ENCODE results near the gene TERT. TPM values are rescaled to one million over a fixed set of nuclear protein-coding genes. Genes with fewer than 3 reads are reported as not detected.

TERT gene
- total and polyA plus RNA-seq, 8 donors, result 0.19 to 4.0 (median 0.38) TPM; not detected in 4

DNA sequence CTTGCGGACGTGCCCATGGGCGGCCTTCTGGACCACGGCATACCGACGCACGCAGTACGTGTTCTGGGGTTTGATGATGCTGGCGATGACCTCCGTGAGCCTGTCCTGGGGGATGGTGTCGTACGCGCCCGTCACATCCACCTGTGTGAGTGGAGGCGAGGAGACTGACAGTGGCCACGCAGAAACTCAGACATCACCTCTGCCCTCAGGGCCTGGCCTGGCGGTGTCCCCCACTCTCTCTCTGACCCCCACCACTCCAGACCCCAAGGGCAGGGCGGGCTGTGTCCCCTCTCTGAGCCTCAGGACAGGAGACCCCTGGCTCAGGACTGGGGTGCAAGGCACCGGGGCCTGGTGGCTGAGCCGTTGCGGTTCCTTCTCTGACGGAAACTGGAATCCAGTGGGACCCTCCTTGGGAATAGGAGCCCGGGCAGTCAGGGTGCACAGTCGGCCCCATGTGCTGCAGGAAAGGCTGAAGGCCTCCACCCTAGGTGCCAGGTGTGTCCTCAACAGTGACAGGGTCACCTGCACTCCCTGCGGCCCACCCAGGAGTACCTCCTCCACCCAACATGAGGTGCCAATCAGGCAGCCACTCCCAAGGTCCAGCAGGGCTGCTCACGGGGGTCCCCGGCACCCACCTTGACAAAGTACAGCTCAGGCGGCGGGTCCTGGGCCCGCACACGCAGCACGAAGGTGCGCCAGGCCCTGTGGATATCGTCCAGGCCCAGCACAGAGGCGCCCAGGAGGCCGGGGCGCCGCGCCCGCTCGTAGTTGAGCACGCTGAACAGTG lies 16.0 kb downstream of the TERT start:
- Histone ChIP-seq H3K36me3 (no peaks in the 10 kb centered on the region), H3K4me1 (no peaks in the 10 kb centered on the region), H3K9me3 (peaks cover 0 to 9% (median 3%) of the 10 kb centered on the region in 4 donors), H3K27ac (no peak overlapping the region), H3K27me3 (no peaks in the 10 kb centered on the region), H3K4me3 (no peak overlapping the region)
- intact Hi-C loops (cut with DNase I; ENCODE audit: low total_unique reads), result no loop called here
- TF ChIP-seq EP300 (IDR thresholded peaks at IDR 0.05) (no peak), POLR2A (IDR thresholded peaks at IDR 0.05) (no peak), POLR2AphosphoS5 (IDR thresholded peaks at IDR 0.05) (no peak), CTCF (IDR thresholded peaks at IDR 0.05) (no peak)
- no peak for DNase-seq
- 94 to 98% (median 97%) methylated on average over 34 to 42 of the region's 42 CpGs for WGBS, 5 donors

GRCh38 chr5:1278216-1278615 lies 16.7 kb downstream of the TERT start:
- intact Hi-C loops (cut with DNase I; ENCODE audit: low total_unique reads), result no loop called here
- 92 to 98% (median 96%) methylated on average over 7 to 13 of the region's 13 CpGs for WGBS, 5 donors

DNA sequence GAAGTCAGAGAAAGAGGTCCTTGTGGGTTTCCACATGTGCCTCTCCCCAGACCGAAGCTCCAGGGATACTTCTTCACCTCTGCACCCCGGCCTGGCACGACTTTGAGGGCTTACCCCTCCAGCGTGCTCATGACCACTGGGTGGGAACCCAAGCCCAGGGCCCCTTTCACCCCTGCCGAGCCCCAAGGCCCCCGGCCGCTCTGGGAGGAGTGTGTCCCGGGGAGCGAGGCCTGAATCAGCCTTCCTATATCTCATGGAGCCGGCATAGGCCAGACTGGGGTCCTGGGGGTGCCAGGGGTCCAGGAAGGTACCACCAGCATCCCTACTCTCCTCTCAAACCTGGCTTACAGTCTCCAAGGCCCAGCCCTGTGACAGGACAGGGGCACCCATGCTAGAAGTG lies 17.1 kb downstream of the TERT start:
- no peaks in the 10 kb centered on the region for H3K27me3 ChIP-seq
- peaks cover 0 to 9% (median 3%) of the 10 kb centered on the region in 4 donors for H3K9me3 ChIP-seq
- DNase-seq, result no peak
- 85 to 96% (median 94%) methylated on average over 4 to 10 of the region's 10 CpGs for WGBS, 5 donors
- no peaks in the 10 kb centered on the region for H3K36me3 ChIP-seq
- no peak overlapping the region for H3K4me3 ChIP-seq
- H3K4me1 ChIP-seq, result no peaks in the 10 kb centered on the region
- intact Hi-C loops (cut with DNase I; ENCODE audit: low total_unique reads), result no loop called here
- no peak overlapping the region for H3K27ac ChIP-seq
- no peak for TF ChIP-seq POLR2AphosphoS5 (IDR thresholded peaks at IDR 0.05)
- no peak for TF ChIP-seq EP300 (IDR thresholded peaks at IDR 0.05)
- no peak for TF ChIP-seq CTCF (IDR thresholded peaks at IDR 0.05)
- no peak for TF ChIP-seq POLR2A (IDR thresholded peaks at IDR 0.05)

More at GRCh38 chr5:1278216-1278615, 16.7 kb downstream of the TERT start:
- H3K27me3 ChIP-seq, result no peaks in the 10 kb centered on the region
- TF ChIP-seq EP300 (IDR thresholded peaks at IDR 0.05) (no peak), CTCF (IDR thresholded peaks at IDR 0.05) (no peak), POLR2A (IDR thresholded peaks at IDR 0.05) (no peak), POLR2AphosphoS5 (IDR thresholded peaks at IDR 0.05) (no peak)
- H3K4me1 ChIP-seq, result no peaks in the 10 kb centered on the region
- peaks cover 0 to 9% (median 3%) of the 10 kb centered on the region in 4 donors for H3K9me3 ChIP-seq
- no peak for DNase-seq
- H3K27ac ChIP-seq, result no peak overlapping the region
- no peaks in the 10 kb centered on the region for H3K36me3 ChIP-seq
- H3K4me3 ChIP-seq, result no peak overlapping the region

DNA sequence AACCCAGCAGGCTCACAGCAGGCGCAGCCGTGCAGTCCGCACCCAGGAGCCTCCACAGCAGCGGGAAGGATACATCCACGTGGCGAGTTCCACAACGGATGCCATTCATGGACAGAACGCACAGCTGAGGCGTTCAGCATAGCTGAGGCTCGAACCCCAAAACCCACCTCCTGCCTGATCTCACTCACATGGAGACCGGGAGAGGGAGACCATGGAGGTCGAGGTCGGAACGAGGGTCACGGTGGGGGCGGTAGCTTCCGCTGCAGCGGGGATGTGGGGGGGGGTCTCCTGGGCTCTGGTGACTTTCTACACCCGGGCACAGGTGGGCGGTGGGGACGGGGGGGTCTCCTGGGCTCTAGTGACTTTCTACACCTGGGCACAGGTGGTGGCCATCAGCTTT lies 17.5 kb downstream of the TERT start:
- intact Hi-C loops (cut with DNase I; ENCODE audit: low total_unique reads), result no loop called here
- H3K27me3 ChIP-seq, result no peaks in the 10 kb centered on the region
- no peaks in the 10 kb centered on the region for H3K4me1 ChIP-seq
- H3K9me3 ChIP-seq, result peaks cover 0 to 9% (median 3%) of the 10 kb centered on the region in 4 donors
- TF ChIP-seq POLR2AphosphoS5 (IDR thresholded peaks at IDR 0.05), result no peak
- TF ChIP-seq CTCF (IDR thresholded peaks at IDR 0.05), result no peak
- TF ChIP-seq EP300 (IDR thresholded peaks at IDR 0.05), result no peak
- no peak for TF ChIP-seq POLR2A (IDR thresholded peaks at IDR 0.05)
- H3K27ac ChIP-seq, result no peak overlapping the region
- H3K4me3 ChIP-seq, result no peak overlapping the region
- no peaks in the 10 kb centered on the region for H3K36me3 ChIP-seq
- DNase-seq, result no peak
- WGBS, 5 donors, result 87 to 92% (median 92%) methylated on average over 15 to 21 of the region's 21 CpGs

All from stomach (tissue), 9 donors.